Endothelial cell (in vitro differentiated cells): ENCODE results near the gene RPGRIP1L. TPM values are rescaled to one million over a fixed set of nuclear protein-coding genes. Genes with fewer than 3 reads are reported as not detected.

Source experiments
- DNase-seq: peaks from one replicate; pipeline ENCODE4 v3.0.0; 2021; ENCODE audit warnings: low spot score
- H3K27ac Mint-ChIP-seq: one replicate; pipeline ENCODE4 v1.8.0; 2021; ENCODE audit warnings: mixed read lengths, inconsistent platforms; ENCODE audit not compliant: unreplicated experiment
- H3K27me3 Mint-ChIP-seq: one replicate; pipeline ENCODE4 v1.8.0; 2021; ENCODE audit warnings: mild to moderate bottlenecking, moderate library complexity, mixed read lengths, inconsistent platforms; ENCODE audit not compliant: unreplicated experiment
- H3K36me3 Mint-ChIP-seq: one replicate; pipeline ENCODE4 v1.8.0; 2021; ENCODE audit warnings: mild to moderate bottlenecking, low read depth, mixed read lengths, inconsistent platforms; ENCODE audit not compliant: unreplicated experiment
- H3K4me1 Mint-ChIP-seq: one replicate; pipeline ENCODE4 v1.8.0; 2021; ENCODE audit warnings: mild to moderate bottlenecking, mixed read lengths, inconsistent platforms; ENCODE audit not compliant: unreplicated experiment
- H3K4me3 Mint-ChIP-seq: one replicate; pipeline ENCODE4 v1.8.0; 2021; ENCODE audit warnings: mild to moderate bottlenecking, mixed read lengths, inconsistent platforms; ENCODE audit not compliant: unreplicated experiment
- H3K9me3 Mint-ChIP-seq: one replicate; pipeline ENCODE4 v1.8.0; 2021; ENCODE audit warnings: mixed read lengths, inconsistent platforms; ENCODE audit not compliant: unreplicated experiment
- CTCF ChIP-seq: fragments of 200-600 bp; sonication (generic); IDR thresholded peaks from one replicate; pipeline ENCODE4 v1.5.0; 2021; ENCODE audit warnings: antibody characterized with exemption; ENCODE audit not compliant: unreplicated experiment
- total RNA-seq: library from RNA; stranded (reverse); fragmentation: NEBNext Ultra II Directional; extraction: Animal tissue kit (Norgen Biotek cat#: 25700); gene quantifications from one replicate; pipeline ENCODE4 v1.2.1, GENCODE V29; 2021; ENCODE audit not compliant: unreplicated experiment

The RPGRIP1L gene
- total RNA-seq, 1 donor from 2014 or later = 9.0 TPM

DNA sequence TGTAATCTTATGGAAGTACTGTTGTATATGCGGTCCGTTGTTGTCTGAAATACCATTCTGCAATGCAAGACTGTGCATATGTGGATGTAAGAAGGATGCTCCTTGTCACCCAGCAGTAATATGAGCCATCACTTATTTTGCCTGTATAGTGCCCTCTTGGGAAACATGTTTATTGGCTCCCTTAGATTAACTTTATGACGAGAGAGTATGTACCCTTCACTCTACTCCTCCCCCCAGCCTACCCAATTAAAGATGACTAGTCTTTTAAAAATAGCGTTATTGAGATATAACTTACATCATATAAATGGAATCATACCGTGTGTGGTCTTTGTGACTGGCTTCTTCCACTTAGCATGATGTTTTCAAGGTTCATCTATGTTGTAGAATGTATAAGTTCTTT is 33.9 kb upstream of the RPGRIP1L start:
- H3K27me3 Mint-ChIP-seq = no peaks in the 10 kb centered on the region
- H3K9me3 Mint-ChIP-seq = no peaks in the 10 kb centered on the region
- H3K4me3 Mint-ChIP-seq = no peak overlapping the region
- H3K4me1 Mint-ChIP-seq = peaks cover 5% of the 10 kb centered on the region
- no peak overlapping the region for H3K27ac Mint-ChIP-seq
- H3K36me3 Mint-ChIP-seq = no peaks in the 10 kb centered on the region
- no peak for DNase-seq
- TF ChIP-seq CTCF = no peak

DNA sequence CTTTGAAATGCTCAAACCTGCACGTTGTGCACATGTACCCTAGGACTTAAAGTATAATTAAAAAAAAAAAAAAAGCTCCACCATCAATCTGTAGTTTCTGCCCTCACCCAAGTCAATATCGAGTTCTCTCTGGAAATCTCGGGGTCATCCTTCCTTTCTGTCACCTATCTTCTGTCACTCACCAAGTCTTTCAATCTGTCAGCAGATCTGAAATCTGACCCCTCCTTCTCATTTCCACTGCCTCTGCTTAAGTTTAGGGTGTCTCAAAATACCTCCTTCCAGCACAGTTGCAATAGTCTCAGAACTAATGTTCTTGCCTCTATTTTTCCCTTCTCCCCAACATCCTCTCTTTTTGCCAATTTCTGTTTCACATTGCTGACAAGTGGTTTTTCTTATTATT is 32.6 kb upstream of the RPGRIP1L start:
- H3K27ac Mint-ChIP-seq = no peak overlapping the region
- no peak for DNase-seq
- no peaks in the 10 kb centered on the region for H3K27me3 Mint-ChIP-seq
- no peaks in the 10 kb centered on the region for H3K9me3 Mint-ChIP-seq
- H3K4me3 Mint-ChIP-seq = no peak overlapping the region
- H3K36me3 Mint-ChIP-seq = no peaks in the 10 kb centered on the region
- TF ChIP-seq CTCF = no peak
- H3K4me1 Mint-ChIP-seq = peaks cover 9% of the 10 kb centered on the region

DNA sequence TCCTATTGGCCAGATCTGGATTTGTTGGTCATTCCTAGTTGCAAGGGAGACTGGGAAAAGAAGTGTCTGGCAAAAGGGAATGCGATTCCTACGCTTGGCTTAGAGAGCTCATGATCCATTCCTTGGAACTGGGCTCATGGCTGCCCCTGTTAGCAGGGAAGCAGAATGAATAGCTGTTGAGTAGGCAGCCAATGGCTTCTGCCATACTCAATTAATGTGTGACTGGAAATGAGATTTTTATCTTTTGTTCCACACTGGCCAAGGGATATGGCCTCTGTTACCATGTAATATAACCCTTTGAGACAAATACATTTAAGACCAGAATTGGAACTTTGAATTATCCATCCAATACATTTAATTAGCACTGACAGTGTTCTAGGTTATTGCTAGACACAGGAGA is 31.2 kb upstream of the RPGRIP1L start:
- peaks cover 9% of the 10 kb centered on the region for H3K4me1 Mint-ChIP-seq
- H3K27ac Mint-ChIP-seq = no peak overlapping the region

DNA sequence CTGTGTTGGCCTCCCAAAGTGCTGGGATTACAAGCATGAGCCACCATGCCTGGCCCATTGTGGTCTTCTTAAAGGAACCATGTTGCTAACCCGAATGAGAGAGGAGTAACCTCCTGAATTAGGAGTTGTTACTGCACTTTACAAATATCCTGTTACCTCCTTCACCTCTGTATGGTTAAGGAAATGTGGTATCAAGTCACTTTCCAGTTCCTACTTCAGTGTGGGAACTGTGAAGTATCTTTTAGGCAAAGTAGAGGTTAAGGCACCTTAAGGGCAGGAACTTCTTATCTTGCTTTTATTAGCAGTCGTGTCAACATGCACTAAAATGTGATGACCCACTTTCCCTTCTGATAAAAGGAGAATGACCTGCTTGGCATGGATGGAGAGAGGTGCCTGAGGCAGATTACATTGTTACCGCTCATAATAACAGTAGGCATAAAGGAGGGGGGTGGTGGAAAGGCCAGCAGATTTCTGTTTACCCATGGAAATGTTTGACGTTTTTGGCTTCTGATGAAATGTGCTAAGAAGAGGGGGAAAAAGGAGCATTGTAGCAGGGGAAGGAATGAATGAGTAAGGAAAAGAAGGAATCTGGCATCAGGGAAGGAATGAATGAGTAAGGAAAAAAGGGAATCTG is 28.8 kb upstream of the RPGRIP1L start:
- Mint-ChIP-seq H3K4me1 (peaks cover 9% of the 10 kb centered on the region), H3K9me3 (no peaks in the 10 kb centered on the region), H3K36me3 (no peaks in the 10 kb centered on the region), H3K4me3 (no peak overlapping the region), H3K27me3 (no peaks in the 10 kb centered on the region), H3K27ac (no peak overlapping the region)
- TF ChIP-seq CTCF = no peak
- DNase-seq = no peak

More for the DNA sequence above, 31.2 kb upstream of the RPGRIP1L start:
- Mint-ChIP-seq H3K9me3 (no peaks in the 10 kb centered on the region), H3K4me3 (no peak overlapping the region), H3K36me3 (no peaks in the 10 kb centered on the region), H3K27me3 (no peaks in the 10 kb centered on the region)
- no peak for TF ChIP-seq CTCF
- no peak for DNase-seq

GRCh38 chr16:53730693-53731092 is 27.0 kb upstream of the RPGRIP1L start:
- Mint-ChIP-seq H3K27me3 (no peaks in the 10 kb centered on the region), H3K4me1 (peaks cover 9% of the 10 kb centered on the region), H3K9me3 (no peaks in the 10 kb centered on the region), H3K36me3 (no peaks in the 10 kb centered on the region), H3K4me3 (no peak overlapping the region), H3K27ac (no peak overlapping the region)
- DNase-seq = no peak
- TF ChIP-seq CTCF = no peak
